ENCODE results near the gene SIRPA. TPM values are rescaled to one million over a fixed set of nuclear protein-coding genes. Genes with fewer than 3 reads are reported as not detected.

The SIRPA gene
- total RNA-seq, 2 donors from 2014 or later: 5.1 to 6.3 TPM

- H3K4me3 ChIP-seq (ENCODE audit: low read length): no peak overlapping the region
- Mint-ChIP-seq H3K27me3 (ENCODE audit: insufficient read depth) (no peaks in the 10 kb centered on the region), H3K4me3 (no peak overlapping the region), H3K9me3 (no peaks in the 10 kb centered on the region), H3K27ac (no peak overlapping the region), H3K36me3 (ENCODE audit: low read depth) (peaks cover under 1% of the 10 kb centered on the region), H3K4me1 (peaks cover 5% of the 10 kb centered on the region)
- no peak overlapping the region for H3K9ac ChIP-seq (ENCODE audit: extremely low read depth, low read length, poor library complexity, severe bottlenecking)
- 93% methylated on average over 2 of the region's 2 CpGs; no CpG with 5 or more reads in 1 of the 2 experiments for WGBS, 2 experiments (ENCODE audit: insufficient coverage in 1 of 2, insufficient read length in 1 of 2)
- TF ChIP-seq, protein P1, sequence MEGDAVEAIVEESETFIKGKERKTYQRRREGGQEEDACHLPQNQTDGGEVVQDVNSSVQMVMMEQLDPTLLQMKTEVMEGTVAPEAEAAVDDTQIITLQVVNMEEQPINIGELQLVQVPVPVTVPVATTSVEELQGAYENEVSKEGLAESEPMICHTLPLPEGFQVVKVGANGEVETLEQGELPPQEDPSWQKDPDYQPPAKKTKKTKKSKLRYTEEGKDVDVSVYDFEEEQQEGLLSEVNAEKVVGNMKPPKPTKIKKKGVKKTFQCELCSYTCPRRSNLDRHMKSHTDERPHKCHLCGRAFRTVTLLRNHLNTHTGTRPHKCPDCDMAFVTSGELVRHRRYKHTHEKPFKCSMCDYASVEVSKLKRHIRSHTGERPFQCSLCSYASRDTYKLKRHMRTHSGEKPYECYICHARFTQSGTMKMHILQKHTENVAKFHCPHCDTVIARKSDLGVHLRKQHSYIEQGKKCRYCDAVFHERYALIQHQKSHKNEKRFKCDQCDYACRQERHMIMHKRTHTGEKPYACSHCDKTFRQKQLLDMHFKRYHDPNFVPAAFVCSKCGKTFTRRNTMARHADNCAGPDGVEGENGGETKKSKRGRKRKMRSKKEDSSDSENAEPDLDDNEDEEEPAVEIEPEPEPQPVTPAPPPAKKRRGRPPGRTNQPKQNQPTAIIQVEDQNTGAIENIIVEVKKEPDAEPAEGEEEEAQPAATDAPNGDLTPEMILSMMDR (conservative IDR thresholded peaks at IDR 0.05): no peak
- no peaks in the 10 kb centered on the region for H3K9me3 ChIP-seq (ENCODE audit: control insufficient read depth, low read length)
- no peaks in the 10 kb centered on the region for H3K36me3 ChIP-seq (ENCODE audit: control insufficient read depth, insufficient read depth, low read length)
- H3K4me1 ChIP-seq (ENCODE audit: control insufficient read depth, insufficient read depth, low read length): no peaks in the 10 kb centered on the region
- DNase-seq: no peak
- no peak overlapping the region for H3K27ac ChIP-seq (ENCODE audit: low read depth, low read length)
- no peaks in the 10 kb centered on the region for H3K27me3 ChIP-seq (ENCODE audit: control insufficient read depth, insufficient read depth, low read length, poor library complexity, severe bottlenecking)
These were observed 37.8 kb downstream of the SIRPA start for GRCh38 chr20:1932971-1933370.

DNA sequence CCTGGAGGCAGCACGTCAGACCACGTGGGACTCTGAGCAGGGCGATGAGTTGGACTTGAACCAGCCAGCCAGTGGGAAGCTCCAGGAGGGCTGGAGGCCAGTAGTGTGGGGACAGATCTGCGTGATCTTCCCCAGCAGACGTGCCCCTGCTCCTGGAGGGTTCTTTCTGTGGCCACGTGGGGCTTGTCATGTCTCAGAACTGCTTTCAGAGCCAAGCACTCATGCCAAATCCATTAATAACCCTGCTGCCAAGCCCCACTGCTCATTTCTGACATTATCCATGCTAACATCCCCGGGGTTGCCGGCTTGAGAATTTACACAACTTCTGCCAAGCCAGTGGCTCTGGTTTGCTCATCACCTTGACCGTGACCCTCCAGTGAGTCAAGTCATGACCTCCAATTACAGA is 38.3 kb downstream of the SIRPA start:
- Mint-ChIP-seq H3K9me3 (no peaks in the 10 kb centered on the region), H3K36me3 (ENCODE audit: low read depth) (peaks cover 4% of the 10 kb centered on the region), H3K4me1 (peaks cover 5% of the 10 kb centered on the region), H3K27ac (no peak overlapping the region), H3K4me3 (no peak overlapping the region), H3K27me3 (ENCODE audit: insufficient read depth) (no peaks in the 10 kb centered on the region)
- Histone ChIP-seq H3K4me1 (ENCODE audit: control insufficient read depth, insufficient read depth, low read length) (no peaks in the 10 kb centered on the region), H3K9me3 (ENCODE audit: control insufficient read depth, low read length) (no peaks in the 10 kb centered on the region), H3K36me3 (ENCODE audit: control insufficient read depth, insufficient read depth, low read length) (no peaks in the 10 kb centered on the region), H3K27ac (ENCODE audit: low read depth, low read length) (no peak overlapping the region), H3K9ac (ENCODE audit: extremely low read depth, low read length, poor library complexity, severe bottlenecking) (no peak overlapping the region), H3K27me3 (ENCODE audit: control insufficient read depth, insufficient read depth, low read length, poor library complexity, severe bottlenecking) (no peaks in the 10 kb centered on the region), H3K4me3 (ENCODE audit: low read length) (no peak overlapping the region)
- DNase-seq: no peak
- WGBS, 2 experiments (ENCODE audit: insufficient coverage in 1 of 2, insufficient read length in 1 of 2): 92% methylated on average over 7 to 9 of the region's 9 CpGs
- TF ChIP-seq, protein P1 (conservative IDR thresholded peaks at IDR 0.05): no peak

- H3K9me3 ChIP-seq (ENCODE audit: control insufficient read depth, low read length): no peaks in the 10 kb centered on the region
- no peak for DNase-seq
- no peaks in the 10 kb centered on the region for H3K36me3 ChIP-seq (ENCODE audit: control insufficient read depth, insufficient read depth, low read length)
- peaks cover 5% of the 10 kb centered on the region for H3K4me1 Mint-ChIP-seq
- no peaks in the 10 kb centered on the region for H3K27me3 Mint-ChIP-seq (ENCODE audit: insufficient read depth)
- H3K4me3 ChIP-seq (ENCODE audit: low read length): no peak overlapping the region
- 100% methylated on average over 1 of the region's 1 CpG; no CpG with 5 or more reads in 1 of the 2 experiments for WGBS, 2 experiments (ENCODE audit: insufficient coverage in 1 of 2, insufficient read length in 1 of 2)
- TF ChIP-seq, protein P1 (conservative IDR thresholded peaks at IDR 0.05): no peak
- no peak overlapping the region for H3K9ac ChIP-seq (ENCODE audit: extremely low read depth, low read length, poor library complexity, severe bottlenecking)
- H3K27me3 ChIP-seq (ENCODE audit: control insufficient read depth, insufficient read depth, low read length, poor library complexity, severe bottlenecking): no peaks in the 10 kb centered on the region
- no peak overlapping the region for H3K27ac Mint-ChIP-seq
- H3K36me3 Mint-ChIP-seq (ENCODE audit: low read depth): peaks cover 4% of the 10 kb centered on the region
- no peaks in the 10 kb centered on the region for H3K9me3 Mint-ChIP-seq
- H3K4me3 Mint-ChIP-seq: no peak overlapping the region
- H3K27ac ChIP-seq (ENCODE audit: low read depth, low read length): no peak overlapping the region
- no peaks in the 10 kb centered on the region for H3K4me1 ChIP-seq (ENCODE audit: control insufficient read depth, insufficient read depth, low read length)
These were observed 38.9 kb downstream of the SIRPA start for GRCh38 chr20:1934156-1934555.

All from endodermal cell (in vitro differentiated cells).